Cardiac muscle cell (in vitro differentiated cells and primary cell): ENCODE data around the gene FARS2. TPM values are rescaled to one million over a fixed set of nuclear protein-coding genes. Genes with fewer than 3 reads are reported as not detected.

Experiments
- DNase-seq, 2 donors: peaks; one replicate each; pipeline versions ENCODE4 v3.0.0 to v3.0.0-alpha.2; 2010 to 2017; ENCODE audit warnings: low read depth in 1 of 2, low spot score in 1 of 2
- H3K27ac ChIP-seq: fragments of 200-600 bp; sonication (generic); 2 replicates; pipeline ENCODE4 v1.5.1; 2016
- H3K27me3 ChIP-seq: fragments of 200-600 bp; sonication (generic); 2 replicates; pipeline ENCODE4 v1.6.0; 2016; ENCODE audit warnings: control low read depth
- H3K36me3 ChIP-seq: fragments of 200-600 bp; sonication (generic); 2 replicates; pipeline ENCODE4 v1.5.1; 2016; ENCODE audit warnings: control low read depth
- H3K4me1 ChIP-seq: fragments of 200-600 bp; sonication (generic); 2 replicates; pipeline ENCODE4 v1.8.1; 2017; ENCODE audit warnings: low read depth, mild to moderate bottlenecking, mixed run types
- H3K4me3 ChIP-seq: fragments of 200-600 bp; sonication (generic); 2 replicates; pipeline ENCODE4 v1.5.1; 2016; ENCODE audit warnings: mild to moderate bottlenecking
- H3K9me3 ChIP-seq: fragments of 200-600 bp; sonication (generic); 2 replicates; pipeline ENCODE4 v1.5.1; 2017; ENCODE audit warnings: low read depth, mild to moderate bottlenecking, control low read depth
- polyA plus RNA-seq: library from polyadenylated mRNA; unstranded; fragments of >200 nt; fragmentation: Nextera tagmentation; extraction: Ambion mirVana; gene quantifications from 2 replicates; pipeline ENCODE4 v1.2.1, GENCODE V29; 2016
- total RNA-seq: library from RNA; depleted of rRNA; stranded (reverse); fragments of >200 nt; gene quantifications from 2 replicates; pipeline ENCODE4 v1.2.3, GENCODE V29; 2016
- TF ChIP-seq, protein P1 (sequence below): IDR thresholded peaks from 2 replicates; pipeline ENCODE4 v1.5.1; 2012; ENCODE audit warnings: low read depth, mild to moderate bottlenecking, low read length

Gene FARS2
- total and polyA plus RNA-seq, 2 experiments from 2014 or later: 12.4 to 22.5 TPM

DNA sequence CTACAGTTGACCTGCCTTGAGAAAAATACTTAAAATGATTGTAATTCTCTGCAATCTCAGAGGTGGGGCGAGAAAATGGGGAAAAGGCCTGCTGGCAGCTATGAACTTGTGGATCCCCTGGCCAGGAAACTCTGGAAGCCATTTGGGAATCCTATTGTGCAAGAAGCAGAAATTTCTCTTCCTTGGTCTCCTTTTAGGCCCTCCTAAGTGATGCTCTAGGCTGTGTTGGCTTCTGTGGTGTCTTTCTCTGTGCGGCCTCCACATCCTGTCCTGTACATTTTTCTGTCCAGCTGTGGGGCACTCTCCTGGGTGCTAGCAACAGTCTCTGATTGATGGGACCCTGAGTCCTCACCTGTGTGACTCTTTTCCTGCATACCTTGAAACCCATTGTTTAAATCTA lies 290.9 kb downstream of the FARS2 start:
- H3K27ac ChIP-seq: no peak overlapping the region
- H3K4me1 ChIP-seq: no peaks in the 10 kb centered on the region
- no peak overlapping the region for H3K4me3 ChIP-seq
- H3K27me3 ChIP-seq: no peaks in the 10 kb centered on the region
- no peaks in the 10 kb centered on the region for H3K36me3 ChIP-seq
- TF ChIP-seq, protein P1, sequence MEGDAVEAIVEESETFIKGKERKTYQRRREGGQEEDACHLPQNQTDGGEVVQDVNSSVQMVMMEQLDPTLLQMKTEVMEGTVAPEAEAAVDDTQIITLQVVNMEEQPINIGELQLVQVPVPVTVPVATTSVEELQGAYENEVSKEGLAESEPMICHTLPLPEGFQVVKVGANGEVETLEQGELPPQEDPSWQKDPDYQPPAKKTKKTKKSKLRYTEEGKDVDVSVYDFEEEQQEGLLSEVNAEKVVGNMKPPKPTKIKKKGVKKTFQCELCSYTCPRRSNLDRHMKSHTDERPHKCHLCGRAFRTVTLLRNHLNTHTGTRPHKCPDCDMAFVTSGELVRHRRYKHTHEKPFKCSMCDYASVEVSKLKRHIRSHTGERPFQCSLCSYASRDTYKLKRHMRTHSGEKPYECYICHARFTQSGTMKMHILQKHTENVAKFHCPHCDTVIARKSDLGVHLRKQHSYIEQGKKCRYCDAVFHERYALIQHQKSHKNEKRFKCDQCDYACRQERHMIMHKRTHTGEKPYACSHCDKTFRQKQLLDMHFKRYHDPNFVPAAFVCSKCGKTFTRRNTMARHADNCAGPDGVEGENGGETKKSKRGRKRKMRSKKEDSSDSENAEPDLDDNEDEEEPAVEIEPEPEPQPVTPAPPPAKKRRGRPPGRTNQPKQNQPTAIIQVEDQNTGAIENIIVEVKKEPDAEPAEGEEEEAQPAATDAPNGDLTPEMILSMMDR: no peak
- no peak for DNase-seq
- no peaks in the 10 kb centered on the region for H3K9me3 ChIP-seq

DNA sequence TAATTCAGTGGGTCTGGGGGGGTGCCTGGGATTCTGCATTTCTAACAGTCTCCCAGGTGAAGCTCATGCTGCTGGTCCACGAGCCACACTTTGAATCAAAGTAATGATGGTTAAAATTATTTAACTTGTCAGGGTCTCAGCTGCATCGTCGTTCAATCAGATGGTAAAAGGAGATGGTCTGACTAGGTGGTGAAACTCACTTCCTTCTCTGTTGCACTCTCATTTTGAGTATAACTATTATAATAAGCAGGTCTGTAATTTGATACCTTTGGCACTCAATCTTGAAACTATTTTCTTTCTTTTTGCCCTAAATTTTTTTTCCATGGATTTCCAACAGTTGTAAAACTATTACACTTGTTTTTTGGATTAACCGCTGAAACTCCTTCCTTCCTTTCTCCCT lies 292.5 kb downstream of the FARS2 start:
- Histone ChIP-seq H3K4me1 (no peaks in the 10 kb centered on the region), H3K9me3 (no peaks in the 10 kb centered on the region), H3K27ac (no peak overlapping the region), H3K27me3 (no peaks in the 10 kb centered on the region), H3K36me3 (no peaks in the 10 kb centered on the region), H3K4me3 (no peak overlapping the region)
- TF ChIP-seq, protein P1: no peak
- DNase-seq: no peak

- Histone ChIP-seq H3K36me3 (no peaks in the 10 kb centered on the region), H3K9me3 (no peaks in the 10 kb centered on the region), H3K27me3 (no peaks in the 10 kb centered on the region), H3K4me3 (no peak overlapping the region), H3K27ac (no peak overlapping the region), H3K4me1 (no peaks in the 10 kb centered on the region)
- DNase-seq: no peak
- TF ChIP-seq, protein P1: no peak
These were observed 292.9 kb downstream of the FARS2 start for GRCh38 chr6:5554226-5554625.

DNA sequence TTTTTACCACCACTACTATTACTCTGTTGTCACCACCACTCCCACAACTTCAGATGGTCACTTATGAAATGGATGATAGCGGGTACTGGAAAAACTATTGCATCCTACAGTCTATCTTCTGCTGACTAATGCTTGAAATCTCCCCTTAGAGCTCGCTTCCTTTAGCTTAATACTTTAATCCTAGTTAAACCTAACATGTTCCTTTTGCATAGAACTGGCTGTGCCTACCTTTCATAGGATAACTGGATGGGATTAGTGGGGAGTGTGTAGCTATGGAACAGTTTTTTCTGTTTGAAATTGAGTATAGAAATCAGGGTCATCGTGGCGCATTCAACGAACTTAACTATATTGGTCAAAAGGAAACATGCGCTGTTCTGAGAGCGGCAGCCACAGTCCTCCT lies 294.7 kb downstream of the FARS2 start:
- Histone ChIP-seq H3K4me3 (no peak overlapping the region), H3K9me3 (no peaks in the 10 kb centered on the region), H3K36me3 (no peaks in the 10 kb centered on the region), H3K27me3 (no peaks in the 10 kb centered on the region), H3K27ac (no peak overlapping the region), H3K4me1 (no peaks in the 10 kb centered on the region)
- DNase-seq: peak in 1 of 2 donors; percentile 9
- TF ChIP-seq, protein P1: no peak

GRCh38 chr6:5557506-5557905 lies 296.2 kb downstream of the FARS2 start:
- Histone ChIP-seq H3K36me3 (no peaks in the 10 kb centered on the region), H3K27ac (no peak overlapping the region), H3K4me3 (no peak overlapping the region), H3K4me1 (no peaks in the 10 kb centered on the region), H3K9me3 (no peaks in the 10 kb centered on the region), H3K27me3 (no peaks in the 10 kb centered on the region)
- no peak for DNase-seq
- TF ChIP-seq, protein P1: no peak

DNA sequence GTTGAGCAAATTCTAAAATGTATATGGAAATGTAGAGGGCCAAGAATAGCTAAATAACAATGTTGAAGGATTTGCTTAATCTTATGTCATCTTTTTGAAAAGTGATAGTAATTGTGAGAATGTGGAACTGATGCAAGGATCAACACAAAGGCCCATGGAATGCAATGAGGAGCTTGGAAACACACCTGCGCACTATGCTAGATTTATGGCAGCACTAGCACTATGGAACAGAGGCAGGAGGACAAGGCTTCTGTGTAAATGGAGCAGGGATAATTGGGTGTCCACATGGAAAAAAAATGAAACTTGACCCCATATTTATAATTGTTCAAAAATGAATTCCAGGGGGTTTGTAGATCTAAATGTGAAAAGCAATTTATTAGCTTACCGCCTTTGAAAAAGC lies 298.3 kb downstream of the FARS2 start:
- H3K27me3 ChIP-seq: no peaks in the 10 kb centered on the region
- H3K36me3 ChIP-seq: no peaks in the 10 kb centered on the region
- H3K4me3 ChIP-seq: no peak overlapping the region
- H3K27ac ChIP-seq: no peak overlapping the region
- TF ChIP-seq, protein P1: no peak
- H3K4me1 ChIP-seq: no peaks in the 10 kb centered on the region
- DNase-seq: no peak
- no peaks in the 10 kb centered on the region for H3K9me3 ChIP-seq
